IMR-90 (cell line): Measurements from ENCODE around the gene PDCD1LG2. TPM values are rescaled to one million over a fixed set of nuclear protein-coding genes. Genes with fewer than 3 reads are reported as not detected.
"Not testable (repeated sequence)": the region's sequence is repeated elsewhere in the genome, so short reads cannot be mapped to it uniquely, and the experiment has no call there.

Source experiments
- ATAC-seq: fragments of 200-7000 bp; cut with Tn5 transposase; 2 replicates; pipeline ENCODE4 v1.9.1; 2020; ENCODE audit warnings: low read depth, mild to moderate bottlenecking, moderate library complexity
- BruUV-seq: library from RNA; stranded (reverse); fragments of 400-500 nt; replicated peaks from 2 replicates; lab custom pipeline; 2021; lab: Mats Ljungman, UMichigan
- CTCF ChIA-PET: fragments of 300-600 bp; formaldehyde crosslinking; extraction: SDS; loops from one replicate; lab custom pipeline; 2021; ENCODE audit warnings: antibody characterized with exemption; lab: Yijun Ruan, JAX
- POLR2A ChIA-PET: fragments of 300-600 bp; sonication (Branson Sonifier 250); formaldehyde crosslinking; loops from one replicate; lab custom pipeline; 2022; ENCODE audit warnings: antibody characterized with exemption; ENCODE audit not compliant: unreplicated experiment; lab: Charles Lee
- DNase-seq: peaks from one replicate; pipeline ENCODE4 v3.0.0; 2013
- H2AFZ ChIP-seq: replicated peaks from 2 replicates; pipeline ENCODE3; 2013; ENCODE audit warnings: low read length, mild to moderate bottlenecking; ENCODE audit not compliant: poor library complexity
- H2AK5ac ChIP-seq: 2 replicates; pipeline ENCODE4 v1.6.1; 2013; ENCODE audit warnings: low read depth, low read length, inconsistent platforms
- H2AK9ac ChIP-seq: replicated peaks from 2 replicates; pipeline ENCODE3; 2013; ENCODE audit warnings: mild to moderate bottlenecking, low read depth, low read length, moderate library complexity; ENCODE audit not compliant: poor library complexity
- H2BK120ac ChIP-seq: 2 replicates; pipeline ENCODE4 v1.6.1; 2013; ENCODE audit warnings: low read depth, low read length, inconsistent platforms
- H2BK15ac ChIP-seq: 3 replicates; pipeline ENCODE4 v1.6.1; 2013; ENCODE audit warnings: low read depth, low read length, inconsistent platforms
- H2BK20ac ChIP-seq: 2 replicates; pipeline ENCODE4 v1.6.1; 2013; ENCODE audit warnings: low read depth, mild to moderate bottlenecking, inconsistent platforms, low read length, moderate library complexity
- H2BK5ac ChIP-seq: 2 replicates; pipeline ENCODE4 v1.6.1; 2013; ENCODE audit warnings: mild to moderate bottlenecking, low read depth, low read length, inconsistent platforms; ENCODE audit not compliant: poor library complexity, severe bottlenecking
- H3K14ac ChIP-seq: replicated peaks from 2 replicates; pipeline ENCODE4 v1.6.1; 2013; ENCODE audit warnings: low read depth, low read length, inconsistent platforms
- H3K18ac ChIP-seq: 2 replicates; pipeline ENCODE4 v1.6.1; 2013; ENCODE audit warnings: low read depth, low read length, control low read depth
- H3K23ac ChIP-seq: 2 replicates; pipeline ENCODE4 v1.6.1; 2013; ENCODE audit warnings: low read depth, low read length, inconsistent platforms
- H3K27ac ChIP-seq: 2 replicates; pipeline ENCODE4 v1.5.1; 2013; ENCODE audit warnings: mild to moderate bottlenecking, control low read depth, low read length; ENCODE audit not compliant: insufficient read depth
- H3K27me3 ChIP-seq: 2 replicates; pipeline ENCODE4 v1.6.1; 2013; ENCODE audit warnings: low read length; ENCODE audit not compliant: control insufficient read depth, insufficient read depth
- H3K36me3 ChIP-seq: 2 replicates; pipeline ENCODE4 v1.6.1; 2013; ENCODE audit warnings: low read length, mixed read lengths; ENCODE audit not compliant: control insufficient read depth, insufficient read depth
- H3K4ac ChIP-seq: 2 replicates; pipeline ENCODE4 v1.6.1; 2013; ENCODE audit warnings: low read depth, low read length, inconsistent platforms
- H3K4me1 ChIP-seq: 2 replicates; pipeline ENCODE4 v1.6.1; 2013; ENCODE audit warnings: low read length, mixed read lengths; ENCODE audit not compliant: control insufficient read depth, insufficient read depth
- H3K4me2 ChIP-seq: 2 replicates; pipeline ENCODE4 v1.6.1; 2013; ENCODE audit warnings: low read depth, mild to moderate bottlenecking, control low read depth, low read length, moderate library complexity
- H3K4me3 ChIP-seq: 2 replicates; pipeline ENCODE4 v1.5.1; 2013; ENCODE audit warnings: low read depth, mild to moderate bottlenecking, control low read depth, low read length, moderate library complexity; ENCODE audit not compliant: insufficient read depth
- H3K56ac ChIP-seq: 2 replicates; pipeline ENCODE4 v1.6.1; 2013; ENCODE audit warnings: low read length, inconsistent platforms; ENCODE audit not compliant: insufficient read depth; ENCODE audit errors: extremely low read depth
- H3K79me1 ChIP-seq, 2 experiments: 2 replicates each; pipeline ENCODE4 v1.6.1; 2013; ENCODE audit warnings: low read length in 2 of 2, inconsistent platforms in 1 of 2, low read depth in 1 of 2
- H3K9ac ChIP-seq: 2 replicates; pipeline ENCODE4 v1.6.1; 2013; ENCODE audit warnings: low read depth, low read length, control low read depth
- H3K9me1 ChIP-seq: 2 replicates; pipeline ENCODE4 v1.6.1; 2013; ENCODE audit warnings: low read length, inconsistent platforms; ENCODE audit not compliant: insufficient read depth
- H3K9me3 ChIP-seq: 2 replicates; pipeline ENCODE4 v1.6.1; 2013; ENCODE audit warnings: low read length; ENCODE audit not compliant: control insufficient read depth, insufficient read depth
- H4K20me1 ChIP-seq: 2 replicates; pipeline ENCODE4 v1.6.1; 2013; ENCODE audit warnings: low read length, inconsistent platforms; ENCODE audit not compliant: insufficient read depth
- H4K5ac ChIP-seq: 2 replicates; pipeline ENCODE4 v1.6.1; 2013; ENCODE audit warnings: mild to moderate bottlenecking, low read depth, low read length, control low read depth
- H4K8ac ChIP-seq, 2 experiments: 2 replicates each; pipeline ENCODE4 v1.6.1; 2013; ENCODE audit warnings: low read depth in 2 of 2, low read length in 2 of 2, control low read depth in 1 of 2, inconsistent platforms in 1 of 2
- H4K91ac ChIP-seq: 2 replicates; pipeline ENCODE4 v1.6.1; 2013; ENCODE audit warnings: low read depth, low read length, inconsistent platforms; ENCODE audit not compliant: insufficient read depth
- WGBS, 2 experiments: methylation state at CpG; one replicate each; pipeline versions ENCODE4 v1.1.5 to v1.1.7; 2013; ENCODE audit warnings: missing lambda C conversion rate in 2 of 2; ENCODE audit not compliant: insufficient read length in 1 of 2; ENCODE audit errors: extremely low coverage in 2 of 2; 5-methylcytosine and 5-hydroxymethylcytosine counted together
- dilution Hi-C: fragments of 300-500 bp; cut with HindIII; formaldehyde crosslinking; loops from one replicate; pipeline ENCODE4 v1.14.3; 2018; ENCODE audit warnings: low sequenced_read_pairs; ENCODE audit not compliant: unreplicated experiment
- in situ Hi-C: fragments of 300-500 bp; cut with MboI; formaldehyde crosslinking; loops from 3 replicates; pipeline ENCODE4 v1.14.3; 2019; ENCODE audit warnings: low sequenced_read_pairs, inconsistent platforms, mixed read lengths
- intact Hi-C: fragments of 100-400 bp; cut with micrococcal nuclease; formaldehyde crosslinking; loops from 2 replicates; pipeline ENCODE4 v1.10.0; 2022
- polyA plus RNA-seq, 3 experiments: library from polyadenylated mRNA; depleted of rRNA; stranded (reverse); fragments of >200 nt; gene quantifications; 2 replicates each; pipeline ENCODE4 v1.2.3, GENCODE V29; 2012; ENCODE audit warnings: low replicate concordance in 1 of 3
- total RNA-seq: library from RNA; depleted of rRNA; stranded (reverse); fragments of >200 nt; gene quantifications from 2 replicates; pipeline ENCODE4 v1.2.3, GENCODE V29; 2012

Gene PDCD1LG2
- total and polyA plus RNA-seq, 2 of the 4 experiments (the other 2 are of a cell fraction), result 17.5 to 33.3 TPM

GRCh38 chr9:5494765-5495164, 15.6 kb upstream of the PDCD1LG2 start:
- H3K9me1 ChIP-seq, BruUV-seq, H3K9ac ChIP-seq, H3K18ac ChIP-seq, H4K91ac ChIP-seq, H3K27ac ChIP-seq, H4K20me1 ChIP-seq, H3K79me1 ChIP-seq, H2AK9ac ChIP-seq, in situ Hi-C loops, H3K23ac ChIP-seq, H4K5ac ChIP-seq, H2BK120ac ChIP-seq, H2BK20ac ChIP-seq, H2BK15ac ChIP-seq, H3K27me3 ChIP-seq, ATAC-seq, H4K8ac ChIP-seq, intact Hi-C loops, H3K56ac ChIP-seq, H3K4me2 ChIP-seq, DNase-seq, H3K14ac ChIP-seq, H2BK5ac ChIP-seq, H3K36me3 ChIP-seq, H3K4ac ChIP-seq, CTCF ChIA-PET, H3K4me3 ChIP-seq, H2AFZ ChIP-seq, dilution Hi-C loops, H3K9me3 ChIP-seq, H2AK5ac ChIP-seq, H3K4me1 ChIP-seq: not testable (repeated sequence)
- POLR2A ChIA-PET, result interaction anchor here (0.6 kb wide), 1 partner anchor 16 kb away, joined by 9 read pairs; the partner anchor contains the start of gene PDCD1LG2
- WGBS, 2 experiments, result no CpG with 5 or more reads among the region's 3 CpGs
